Upper lobe of left lung (tissue), 6 donors: ENCODE measurements around the gene HOXC13. TPM values are rescaled to one million over a fixed set of nuclear protein-coding genes. Genes with fewer than 3 reads are reported as not detected.

Experiments
- ATAC-seq, 2 donors: fragments of 200-7000 bp; cut with Tn5 transposase; one replicate each; pipeline ENCODE4 v1.9.1; 2022; ENCODE audit warnings: mild to moderate bottlenecking in 2 of 2, moderate library complexity in 2 of 2; ENCODE audit not compliant: low FRiP score in 2 of 2
- DNase-seq, 2 donors: peaks; one replicate each; pipeline ENCODE4 v3.0.0-alpha.2; 2019 to 2020
- H3K27ac ChIP-seq, 4 donors: fragments of 200-600 bp; sonication (generic); one replicate each; pipeline ENCODE4 v1.5.1; 2016 to 2019
- H3K27me3 ChIP-seq, 4 donors: fragments of 200-600 bp; sonication (generic); one replicate each; pipeline ENCODE4 v1.5.1; 2017 to 2019
- H3K36me3 ChIP-seq, 4 donors: fragments of 200-600 bp; sonication (generic); one replicate each; pipeline ENCODE4 v1.5.1; 2016 to 2019
- H3K4me1 ChIP-seq, 4 donors: fragments of 200-600 bp; sonication (generic); one replicate each; pipeline ENCODE4 v1.5.1; 2018 to 2019
- H3K4me3 ChIP-seq, 4 donors: fragments of 200-600 bp; sonication (generic); one replicate each; pipeline ENCODE4 v1.5.1; 2017 to 2019; ENCODE audit warnings: mild to moderate bottlenecking in 2 of 4, moderate library complexity in 1 of 4
- H3K9me3 ChIP-seq, 4 donors: fragments of 200-600 bp; sonication (generic); one replicate each; pipeline ENCODE4 v1.5.1; 2018 to 2019
- CTCF ChIP-seq, 6 experiments: fragments of 450-650 bp in 4 of 6; fragments of 200-600 bp in 2 of 6; sonication (generic) in 2 of 6; IDR thresholded peaks; one replicate each; pipeline ENCODE4 v1.5.1; 2016 to 2019; ENCODE audit warnings: antibody characterized with exemption in 6 of 6
- EP300 ChIP-seq, 4 donors: sonication (generic); formaldehyde crosslinking; IDR thresholded peaks; one replicate each; pipeline ENCODE4 v1.5.1; 2017; ENCODE audit warnings: antibody characterized with exemption in 4 of 4, control low read depth in 2 of 4
- POLR2A ChIP-seq, 4 donors: fragments of 450-650 bp; IDR thresholded peaks; one replicate each; pipeline ENCODE4 v1.5.1; 2016 to 2017; ENCODE audit warnings: antibody characterized with exemption in 4 of 4, mild to moderate bottlenecking in 2 of 4
- POLR2AphosphoS5 ChIP-seq, 2 donors: sonication (generic); formaldehyde crosslinking; IDR thresholded peaks; one replicate each; pipeline ENCODE4 v1.5.1; 2017; ENCODE audit warnings: antibody characterized with exemption in 2 of 2
- WGBS, 2 donors: methylation state at CpG; one replicate each; pipeline ENCODE4 v1.1.5; 2017 to 2018; 5-methylcytosine and 5-hydroxymethylcytosine counted together
- total RNA-seq, 6 donors: library from RNA; depleted of rRNA in 4 of 6; stranded (reverse); fragments of >200 nt in 4 of 6; gene quantifications; one replicate each; pipeline versions ENCODE4 v1.1.0 to v1.2.1, GENCODE V29; 2016 to 2021
- donor health status: DM: no; HTN: no; CAD: no; lungs with moderate emphysema.
- donor health status: DM: no; HTN: yes; CAD: no; lungs with severe emphysema.

Gene HOXC13
- total RNA-seq, 6 donors from 2014 or later = not detected

GRCh38 chr12:53940443-53941014 lies 1.9 kb downstream of the HOXC13 start:
- Histone ChIP-seq H3K4me3 (no peak overlapping the region), H3K27ac (no peak overlapping the region), H3K9me3 (no peaks in the 10 kb centered on the region), H3K27me3 (peaks cover 2 to 80% (median 43%) of the 10 kb centered on the region in 4 donors), H3K36me3 (no peaks in the 10 kb centered on the region), H3K4me1 (peaks cover 2 to 22% (median 7%) of the 10 kb centered on the region in 4 donors)
- ATAC-seq (no peak), DNase-seq (no peak)
- no peak for TF ChIP-seq EP300 (IDR thresholded peaks at IDR 0.05)
- no peak for TF ChIP-seq CTCF (IDR thresholded peaks at IDR 0.05)
- no peak for TF ChIP-seq POLR2A (IDR thresholded peaks at IDR 0.05)
- no peak for TF ChIP-seq POLR2AphosphoS5 (IDR thresholded peaks at IDR 0.05)
- WGBS, 2 donors = 4 to 10% methylated on average over 5 to 9 of the region's 9 CpGs

- H3K27me3 ChIP-seq = peaks cover 2 to 79% (median 43%) of the 10 kb centered on the region in 4 donors
- DNase-seq (no peak), ATAC-seq (no peak)
- H3K27ac ChIP-seq = no peak overlapping the region
- no peaks in the 10 kb centered on the region for H3K9me3 ChIP-seq
- H3K36me3 ChIP-seq = no peaks in the 10 kb centered on the region
- H3K4me1 ChIP-seq = peaks cover 0 to 16% (median 7%) of the 10 kb centered on the region in 4 donors
- no peak overlapping the region for H3K4me3 ChIP-seq
- TF ChIP-seq POLR2A (IDR thresholded peaks at IDR 0.05) (no peak), CTCF (IDR thresholded peaks at IDR 0.05) (no peak), POLR2AphosphoS5 (IDR thresholded peaks at IDR 0.05) (no peak), EP300 (IDR thresholded peaks at IDR 0.05) (no peak)
Observed at GRCh38 chr12:53941187-53941586, 2.6 kb downstream of the HOXC13 start.

GRCh38 chr12:53941750-53942149 lies 3.1 kb downstream of the HOXC13 start:
- Histone ChIP-seq H3K27ac (no peak overlapping the region), H3K36me3 (no peaks in the 10 kb centered on the region), H3K9me3 (no peaks in the 10 kb centered on the region), H3K4me3 (no peak overlapping the region), H3K4me1 (peaks cover 0 to 16% (median 7%) of the 10 kb centered on the region in 4 donors), H3K27me3 (peaks cover 3 to 80% (median 41%) of the 10 kb centered on the region in 4 donors)
- DNase-seq (no peak), ATAC-seq (no peak)
- TF ChIP-seq POLR2A (IDR thresholded peaks at IDR 0.05) (no peak), EP300 (IDR thresholded peaks at IDR 0.05) (no peak), POLR2AphosphoS5 (IDR thresholded peaks at IDR 0.05) (no peak), CTCF (IDR thresholded peaks at IDR 0.05) (no peak)
- WGBS, 2 donors = 23 to 26% methylated on average over 5 of the region's 5 CpGs

- peaks cover 3 to 74% (median 37%) of the 10 kb centered on the region in 4 donors for H3K27me3 ChIP-seq
- H3K4me1 ChIP-seq = peaks cover 0 to 16% (median 7%) of the 10 kb centered on the region in 4 donors
- no peak for TF ChIP-seq POLR2A (IDR thresholded peaks at IDR 0.05)
- TF ChIP-seq POLR2AphosphoS5 (IDR thresholded peaks at IDR 0.05) = no peak
- no peak for TF ChIP-seq EP300 (IDR thresholded peaks at IDR 0.05)
- no peak for TF ChIP-seq CTCF (IDR thresholded peaks at IDR 0.05)
- DNase-seq (no peak), ATAC-seq (no peak)
- no peak overlapping the region for H3K4me3 ChIP-seq
- H3K27ac ChIP-seq = no peak overlapping the region
- no peaks in the 10 kb centered on the region for H3K9me3 ChIP-seq
- WGBS, 2 donors = 15 to 19% methylated on average over 2 of the region's 2 CpGs
- no peaks in the 10 kb centered on the region for H3K36me3 ChIP-seq
Observed at GRCh38 chr12:53942467-53942997, 3.9 kb downstream of the HOXC13 start.

GRCh38 chr12:53944209-53944608 lies 5.6 kb downstream of the HOXC13 start:
- TF ChIP-seq CTCF (IDR thresholded peaks at IDR 0.05) (no peak), POLR2A (IDR thresholded peaks at IDR 0.05) (no peak), EP300 (IDR thresholded peaks at IDR 0.05) (no peak), POLR2AphosphoS5 (IDR thresholded peaks at IDR 0.05) (no peak)
- peaks cover 0 to 6% (median 1%) of the 10 kb centered on the region in 4 donors for H3K4me1 ChIP-seq
- H3K27me3 ChIP-seq = peaks cover 2 to 66% (median 26%) of the 10 kb centered on the region in 4 donors
- no peak overlapping the region for H3K27ac ChIP-seq
- no peaks in the 10 kb centered on the region for H3K9me3 ChIP-seq
- ATAC-seq (no peak), DNase-seq (no peak)
- WGBS, 2 donors = 15 to 18% methylated on average over 4 of the region's 4 CpGs
- no peaks in the 10 kb centered on the region for H3K36me3 ChIP-seq
- no peak overlapping the region for H3K4me3 ChIP-seq
